Middle frontal gyrus (tissue), 1 donor: Measurements from ENCODE around the gene LMAN2.
"Not testable (repeated sequence)": the region's sequence is repeated elsewhere in the genome, so short reads cannot be mapped to it uniquely, and the experiment has no call there.

Source experiments
- DNase-seq: peaks from one replicate; pipeline ENCODE4 v3.0.0-alpha.2; 2015; ENCODE audit warnings: low spot score; ENCODE audit errors: extremely low spot score

The LMAN2 gene

DNA sequence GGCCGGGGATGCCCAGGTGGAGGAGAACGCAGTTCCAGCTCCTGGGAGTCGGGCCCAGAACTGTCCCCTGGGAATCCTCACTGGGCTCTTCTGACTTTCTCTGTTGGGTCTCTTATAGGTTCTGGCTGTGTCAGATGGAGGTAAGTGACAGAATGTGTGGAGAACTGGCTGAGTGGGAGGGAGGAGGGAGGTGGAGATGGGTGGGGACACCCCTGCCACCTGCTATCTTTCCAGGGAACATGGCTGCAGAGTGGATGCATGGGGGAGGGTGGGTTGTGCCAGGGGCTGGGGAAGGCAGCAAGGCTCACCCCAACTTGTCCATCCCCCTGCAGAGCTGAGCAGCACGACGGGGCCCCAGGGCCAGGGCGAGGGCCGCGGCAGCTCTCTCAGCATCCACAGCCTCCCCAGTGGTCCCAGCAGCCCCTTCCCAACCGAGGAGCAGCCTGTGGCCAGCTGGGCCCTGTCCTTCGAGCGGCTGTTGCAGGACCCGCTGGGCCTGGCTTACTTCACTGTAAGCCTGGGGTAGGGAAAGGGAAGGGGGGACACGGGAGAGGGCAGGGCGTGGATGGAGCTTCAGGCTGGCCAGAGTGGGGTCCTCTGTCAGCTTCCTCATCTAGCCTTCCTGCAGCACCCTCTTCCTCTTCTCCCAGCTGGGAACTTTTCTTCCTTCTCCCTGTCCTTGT lies 14.5 kb upstream of the LMAN2 start:
- DNase-seq: no peak

DNA sequence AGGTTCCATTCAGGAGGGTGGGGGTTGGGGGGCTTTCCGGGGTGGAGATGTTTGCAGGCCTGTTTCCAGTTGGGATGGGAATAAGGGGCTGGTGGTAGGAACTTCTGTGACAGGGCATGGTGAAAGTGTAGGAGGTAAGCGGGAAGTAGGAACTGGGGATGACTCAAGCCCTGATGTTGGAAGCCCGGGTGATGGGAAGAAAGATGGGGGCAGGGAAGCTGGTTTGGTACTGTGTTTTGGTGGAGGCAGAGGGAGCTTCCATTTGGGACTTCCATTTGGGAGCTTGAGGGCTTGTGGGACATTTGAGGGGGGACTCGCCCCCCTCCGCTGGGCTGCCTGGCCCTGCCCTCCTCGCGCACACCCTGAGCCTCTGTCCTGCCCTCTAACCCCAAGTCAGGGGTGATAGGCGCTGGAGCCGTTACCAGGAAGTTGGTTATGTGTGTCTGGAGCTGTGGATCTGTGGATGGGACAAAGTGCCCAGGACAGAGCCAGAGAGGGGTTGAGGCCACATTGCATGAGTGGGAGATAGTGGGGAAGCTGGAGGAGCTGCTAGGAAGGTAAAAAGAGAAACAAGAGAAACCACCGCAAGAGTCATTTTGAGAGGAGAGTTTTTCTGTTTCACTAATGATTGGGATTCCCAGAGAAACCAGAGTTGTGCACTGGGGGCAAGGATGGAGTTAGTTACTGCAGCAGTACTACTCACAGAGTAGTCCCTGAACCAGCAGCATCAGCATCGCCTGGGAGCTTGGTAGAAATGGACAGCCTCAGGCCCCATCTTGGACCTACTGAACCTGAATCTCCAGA lies 12.9 kb upstream of the LMAN2 start:
- no peak for DNase-seq

DNA sequence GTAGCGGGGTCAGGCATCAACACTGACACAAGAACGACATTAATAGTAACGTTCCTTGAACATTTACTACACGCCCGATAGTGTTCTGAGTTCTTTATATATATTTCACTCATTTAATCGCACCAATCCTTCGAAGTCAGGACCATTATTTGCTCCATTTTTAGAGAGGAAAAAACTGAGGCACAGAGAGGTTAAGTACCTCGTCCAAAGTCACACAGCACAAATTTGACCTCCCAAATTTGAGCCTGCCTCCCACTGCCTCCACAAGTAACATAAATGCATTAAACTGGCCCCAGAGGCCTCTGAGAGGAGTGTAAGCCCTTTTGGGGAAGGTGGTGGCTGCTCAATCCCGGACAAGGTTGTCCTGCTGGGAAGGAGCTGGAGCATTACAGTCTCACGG lies 12.1 kb upstream of the LMAN2 start:
- no peak for DNase-seq

DNA sequence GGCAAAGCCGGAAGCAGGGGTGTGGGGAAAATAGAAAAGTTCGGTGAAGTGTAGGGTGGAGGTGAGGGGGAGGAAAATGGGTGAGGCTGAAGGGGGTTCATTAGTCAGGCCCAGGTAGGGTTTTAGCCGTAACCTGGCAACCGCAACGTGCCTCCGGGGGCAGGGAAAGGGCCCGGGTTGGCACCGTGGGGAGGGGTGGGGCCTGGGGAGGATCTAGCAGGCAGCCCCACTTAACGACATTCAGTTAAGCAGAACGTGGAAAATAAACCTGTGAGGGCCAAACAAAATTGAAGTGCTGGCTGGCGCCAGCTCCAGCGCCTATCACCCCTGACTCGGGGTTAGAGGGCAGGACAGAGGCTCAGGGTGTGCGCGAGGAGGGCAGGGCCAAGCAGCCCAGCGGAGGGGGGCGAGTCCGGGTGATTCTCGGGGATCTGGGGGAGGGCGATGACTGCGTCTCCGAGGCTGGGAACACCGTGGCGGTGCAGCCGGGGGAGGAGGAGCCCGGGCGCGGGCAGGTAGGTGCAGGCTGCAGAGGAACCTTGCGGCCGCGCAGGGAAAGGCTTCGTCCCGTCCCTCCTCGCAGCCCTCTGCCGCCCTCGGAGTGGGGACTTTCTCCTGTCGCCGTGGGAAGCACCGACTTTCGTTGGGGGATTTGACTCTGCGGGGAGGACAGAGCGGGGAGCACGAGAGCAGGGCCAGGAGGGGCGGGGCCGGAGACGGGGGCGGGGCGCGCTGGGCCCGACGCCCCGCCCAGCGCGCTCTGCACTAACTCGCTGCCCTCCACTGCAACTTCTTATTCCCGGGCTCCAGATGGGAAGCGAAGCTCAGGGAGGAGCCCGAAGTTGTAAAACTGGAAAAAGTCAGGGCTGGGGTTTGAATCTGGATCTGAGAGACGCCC lies 11.4 kb upstream of the LMAN2 start:
- DNase-seq: no peak

DNA sequence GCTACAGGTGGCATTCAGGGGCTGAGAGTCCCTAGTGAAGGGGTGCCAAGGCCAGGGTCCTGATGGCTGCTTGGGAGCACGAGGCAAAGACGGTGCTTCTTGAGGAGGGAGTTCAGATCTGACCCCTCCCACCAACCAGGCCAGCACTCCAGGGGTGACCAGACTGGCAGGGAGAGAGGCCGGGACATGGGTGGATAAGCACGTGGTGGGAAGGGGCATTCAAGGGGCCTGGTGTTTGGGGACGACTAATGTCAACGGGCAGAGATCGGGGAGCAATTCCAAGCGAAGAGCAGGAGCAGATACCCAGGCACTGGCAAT lies 10.8 kb upstream of the LMAN2 start:
- DNase-seq: no peak

DNA sequence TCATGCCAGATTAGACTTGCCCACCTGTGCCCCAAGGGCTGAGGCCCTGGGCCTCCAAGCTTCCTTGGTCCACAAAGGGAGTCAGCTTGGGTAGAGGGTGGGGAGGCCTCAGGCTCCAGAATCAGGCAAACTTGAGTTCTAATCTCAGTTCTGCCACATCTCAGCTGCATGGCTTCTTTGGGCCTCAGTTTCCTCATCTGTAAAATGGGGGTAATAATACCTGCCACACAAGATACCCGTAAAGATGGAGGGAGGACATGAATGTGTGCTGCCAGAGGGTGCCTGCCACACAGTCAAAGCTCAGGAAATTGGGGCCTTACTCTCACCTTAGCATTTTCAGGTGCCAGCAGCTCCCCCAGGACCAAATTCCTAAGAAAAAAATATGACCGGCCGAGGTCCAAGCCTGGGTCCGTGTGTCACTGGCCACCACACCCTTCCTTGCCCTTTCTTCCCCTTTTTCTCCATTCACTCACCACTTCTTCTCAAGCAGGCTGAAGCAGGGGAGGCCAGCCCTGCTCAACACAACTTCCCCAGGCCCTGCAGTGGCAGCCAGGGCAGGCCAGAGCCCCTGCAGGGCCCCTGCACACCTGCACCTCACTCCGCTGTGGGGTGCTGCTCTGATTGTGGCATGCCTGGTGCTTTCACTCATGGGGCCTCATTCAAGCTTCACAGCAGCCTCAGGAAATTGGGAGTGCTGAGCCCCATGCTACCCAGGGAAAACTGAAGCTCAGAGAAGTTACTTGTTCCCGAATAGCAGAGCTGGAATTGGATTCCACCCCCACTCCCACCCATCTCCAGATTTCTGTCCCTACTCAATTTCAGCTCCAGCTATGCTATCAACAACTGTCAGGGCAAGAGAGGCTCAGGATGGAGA lies 10.2 kb upstream of the LMAN2 start:
- DNase-seq: no peak

DNA sequence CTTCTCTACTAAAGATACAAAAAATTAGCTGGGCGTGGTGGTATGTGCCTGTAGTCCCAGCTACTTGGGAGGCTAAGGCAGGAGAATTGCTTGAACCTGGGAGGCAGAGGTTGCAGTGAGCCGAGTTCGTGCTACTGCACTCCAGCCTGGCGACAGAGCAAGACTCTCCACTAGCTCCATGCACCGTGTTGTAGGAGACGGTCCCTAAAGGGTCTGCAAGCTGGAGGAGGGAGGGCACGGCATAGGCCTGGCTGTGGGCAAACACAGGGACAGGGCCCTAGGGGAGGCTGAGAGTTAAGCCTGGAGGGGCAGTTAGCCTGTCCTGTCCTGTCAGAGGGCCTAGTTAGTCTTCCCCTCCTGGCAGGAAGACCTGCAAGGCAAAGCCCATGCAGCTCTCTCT lies 9.3 kb upstream of the LMAN2 start:
- DNase-seq: not testable (repeated sequence)

DNA sequence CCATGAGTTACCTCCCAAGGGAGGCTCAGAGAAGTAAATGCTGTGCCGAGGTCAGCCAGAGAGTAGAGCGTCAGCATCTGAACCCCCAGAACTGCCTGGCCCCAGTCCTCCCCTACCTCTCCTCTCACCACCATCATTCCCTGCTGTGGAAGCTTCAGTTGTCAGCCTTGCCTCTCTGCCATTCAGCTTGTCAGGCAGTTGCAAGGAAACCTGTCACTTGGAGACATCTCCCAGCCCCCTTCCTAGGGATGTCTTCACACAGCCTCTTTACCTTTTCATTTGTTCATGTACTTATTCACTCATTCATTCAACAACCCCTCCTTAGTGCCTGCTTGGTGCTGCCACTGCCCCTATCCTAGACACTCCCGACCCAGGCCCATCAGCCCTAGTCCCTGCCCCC lies 8.4 kb upstream of the LMAN2 start:
- DNase-seq: no peak

DNA sequence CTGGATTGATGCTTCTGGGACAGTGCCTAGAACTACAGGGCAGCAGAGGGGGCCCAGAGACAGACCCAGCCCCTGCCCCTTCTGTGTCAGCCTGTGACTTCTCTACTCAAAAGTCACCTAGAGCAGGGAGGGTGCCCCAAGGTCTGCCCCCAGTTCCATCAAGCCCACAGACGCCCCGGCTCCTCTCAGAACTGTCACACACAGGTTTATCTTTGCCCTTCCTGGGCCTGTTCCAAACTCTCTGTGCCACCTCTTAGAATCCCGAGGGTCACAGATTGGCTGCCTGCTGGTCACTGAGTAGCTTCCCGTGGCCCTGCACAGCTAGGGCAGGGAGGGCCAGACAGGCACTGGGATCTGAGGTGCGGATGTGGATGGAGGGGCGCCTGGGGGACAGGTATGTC lies 8.0 kb upstream of the LMAN2 start:
- no peak for DNase-seq

DNA sequence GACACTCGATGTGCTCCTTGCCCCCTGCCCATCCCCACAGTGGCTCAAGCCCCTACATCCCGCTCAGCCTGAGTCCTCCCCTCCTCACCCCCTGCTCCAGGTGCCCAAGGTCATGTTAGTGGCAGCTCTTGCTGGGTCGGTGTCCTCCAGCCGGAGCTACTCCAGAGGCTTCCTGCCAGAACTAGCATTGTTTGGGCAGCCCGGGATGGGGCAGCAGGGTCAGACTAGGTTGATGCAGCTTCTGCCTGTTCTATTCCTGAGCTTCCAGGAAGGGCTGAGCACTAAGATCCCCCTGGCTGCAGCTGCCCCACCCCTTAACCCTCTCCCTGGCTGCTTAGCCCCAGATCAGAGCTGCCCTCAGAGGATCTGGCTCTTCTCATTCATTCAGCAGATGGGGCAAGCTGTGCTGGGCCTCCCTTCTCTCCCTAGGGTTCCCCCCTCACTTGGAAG lies 6.9 kb upstream of the LMAN2 start:
- no peak for DNase-seq

DNA sequence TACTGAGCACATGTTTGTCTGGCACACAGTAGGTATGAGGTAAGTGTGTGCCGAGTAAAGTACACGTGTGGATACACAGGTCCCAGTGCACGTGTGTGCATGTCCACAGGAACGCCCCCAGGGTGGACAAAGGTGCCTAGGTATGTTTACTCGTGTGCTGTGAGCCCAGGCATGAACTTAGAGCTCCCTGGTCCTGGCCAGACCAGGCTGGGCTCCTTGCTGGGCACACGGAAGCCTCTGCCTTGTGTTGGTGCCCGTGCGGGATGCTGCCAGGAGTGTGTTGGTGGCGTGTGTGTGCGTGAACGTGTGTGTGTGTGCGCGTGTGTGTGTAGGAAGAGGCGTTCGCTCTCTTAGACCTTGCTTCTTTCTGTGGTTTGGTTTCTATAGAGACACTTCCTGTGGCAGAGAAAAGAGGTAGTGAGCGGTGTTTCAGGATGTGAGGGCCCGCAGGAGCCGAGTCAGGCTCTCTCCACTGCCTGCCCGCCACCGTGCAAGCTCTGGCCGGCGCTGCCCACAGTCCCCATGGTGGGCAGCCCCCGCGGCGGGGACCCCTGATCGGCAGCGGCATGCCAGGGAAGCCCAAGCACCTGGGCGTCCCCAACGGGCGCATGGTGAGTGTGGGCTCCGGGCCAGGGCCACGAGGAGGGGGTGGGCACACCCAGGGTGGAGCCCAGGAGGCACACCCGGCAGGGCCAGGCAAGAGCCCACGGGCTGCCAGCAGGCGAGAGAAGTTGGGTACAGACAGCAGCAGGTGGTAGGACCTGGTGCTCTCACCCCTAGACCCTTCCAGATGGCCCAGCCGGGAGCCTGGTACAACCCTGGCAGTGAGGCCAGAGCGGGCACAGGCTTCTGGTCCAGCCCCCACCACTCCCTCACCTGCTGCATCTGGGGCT lies 6.2 kb upstream of the LMAN2 start, which contains the start of gene RGS14:
TSS of gene RGS14 (plus strand) at position 466 of the 893 bp plus-strand sequence. CDS start at position 567, 101 bp downstream.
- no peak for DNase-seq

DNA sequence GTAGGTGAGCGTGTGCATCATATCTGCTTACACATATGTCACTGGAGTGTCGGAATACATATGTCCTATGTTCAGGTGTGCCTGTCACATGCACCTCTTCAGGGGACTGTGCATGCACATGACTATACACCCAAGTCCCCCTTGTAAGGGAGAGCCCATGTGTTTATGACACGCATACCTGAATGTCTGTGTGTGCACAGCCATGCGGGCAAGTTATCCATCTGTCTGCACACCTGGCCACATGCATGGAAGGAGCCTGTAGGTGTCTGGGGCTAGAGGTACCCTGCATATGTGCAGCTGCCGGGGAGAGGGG lies 5.6 kb upstream of the LMAN2 start:
- DNase-seq: no peak

DNA sequence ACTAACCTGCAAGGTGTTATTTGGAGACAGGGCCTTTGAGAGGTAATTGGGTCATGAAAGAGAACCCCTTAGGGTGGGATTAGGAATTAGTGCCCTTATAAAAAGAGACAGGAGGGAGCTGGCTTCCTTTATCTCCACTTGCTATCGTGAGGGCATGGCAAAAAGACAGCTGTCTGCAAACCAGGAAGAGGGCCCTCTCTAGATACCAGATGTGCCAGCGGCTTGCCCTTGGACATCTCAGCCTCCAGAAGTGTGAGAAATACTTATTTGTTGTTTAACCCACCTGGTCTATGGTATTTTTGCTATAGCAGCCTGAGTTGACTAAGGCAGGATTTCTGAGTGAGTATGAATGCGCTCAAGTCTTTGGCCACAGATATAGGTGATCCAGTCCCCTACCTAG lies 5.3 kb upstream of the LMAN2 start:
- no peak for DNase-seq

DNA sequence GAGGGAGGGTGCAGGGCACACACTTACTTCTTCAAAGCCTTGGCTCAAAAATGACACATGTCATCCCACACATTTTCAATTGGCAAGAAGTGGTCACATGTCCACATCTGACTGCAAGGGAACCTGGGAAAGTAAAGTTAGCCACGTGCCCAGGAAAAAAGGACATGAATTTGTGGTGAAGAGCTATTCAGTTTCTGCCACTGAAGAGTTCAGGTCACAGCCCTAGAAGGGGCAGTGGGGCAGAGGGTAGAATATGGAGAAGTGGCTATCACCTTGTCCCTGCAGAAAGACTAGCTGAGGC lies 4.3 kb upstream of the LMAN2 start:
- DNase-seq: no peak

DNA sequence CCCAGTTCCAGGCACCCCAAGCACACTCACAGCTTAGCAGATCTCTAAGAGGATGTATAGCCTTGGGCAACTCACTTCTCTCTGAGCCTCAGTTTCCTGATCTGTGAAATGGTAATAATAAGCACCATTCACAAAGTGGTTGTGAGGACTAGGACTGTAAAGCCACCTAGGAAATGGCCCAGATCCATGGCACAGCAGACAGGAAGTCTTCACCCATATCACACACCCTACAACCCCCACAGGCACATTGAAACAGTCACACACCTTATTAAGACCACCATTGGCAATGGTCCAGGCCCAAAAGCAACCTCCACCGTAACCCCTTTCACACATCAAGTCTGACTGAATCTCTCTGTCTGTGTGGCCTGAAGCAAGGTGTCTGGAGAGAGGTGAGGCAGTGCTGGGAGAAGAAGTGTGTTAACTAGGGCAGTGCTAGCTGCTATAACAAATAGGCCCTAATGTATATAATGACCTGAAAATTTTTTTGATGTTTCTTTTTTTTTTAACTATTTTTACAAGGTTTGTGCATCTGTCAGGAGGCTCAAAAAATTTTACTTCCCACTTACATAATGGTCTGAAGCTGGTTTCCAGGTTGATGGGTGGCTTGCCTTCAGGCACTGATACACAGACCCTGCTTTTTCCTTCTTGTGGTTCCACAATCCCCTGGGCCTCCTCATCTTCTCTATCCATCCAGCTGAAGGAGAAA lies 3.8 kb upstream of the LMAN2 start:
- DNase-seq: no peak

DNA sequence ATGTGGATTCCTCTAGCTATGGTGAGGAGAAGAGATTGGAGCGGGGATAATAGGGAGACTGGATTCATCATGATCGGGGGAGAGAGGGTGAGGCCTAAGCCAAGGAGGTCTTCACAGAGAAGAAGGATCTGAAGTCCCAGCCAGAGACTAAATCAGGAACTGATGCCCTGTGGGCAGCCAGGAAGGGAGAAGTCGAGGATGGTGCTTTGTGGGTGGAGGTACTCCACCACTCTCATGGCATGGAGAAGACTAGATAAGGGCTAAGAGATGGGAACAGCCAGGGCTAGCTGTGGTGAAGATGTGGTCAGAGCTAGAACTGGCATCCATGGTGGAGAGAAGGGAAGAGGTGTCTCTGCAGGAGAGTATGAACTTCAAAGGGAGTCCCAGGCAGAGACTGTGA lies 3.2 kb upstream of the LMAN2 start:
- no peak for DNase-seq

DNA sequence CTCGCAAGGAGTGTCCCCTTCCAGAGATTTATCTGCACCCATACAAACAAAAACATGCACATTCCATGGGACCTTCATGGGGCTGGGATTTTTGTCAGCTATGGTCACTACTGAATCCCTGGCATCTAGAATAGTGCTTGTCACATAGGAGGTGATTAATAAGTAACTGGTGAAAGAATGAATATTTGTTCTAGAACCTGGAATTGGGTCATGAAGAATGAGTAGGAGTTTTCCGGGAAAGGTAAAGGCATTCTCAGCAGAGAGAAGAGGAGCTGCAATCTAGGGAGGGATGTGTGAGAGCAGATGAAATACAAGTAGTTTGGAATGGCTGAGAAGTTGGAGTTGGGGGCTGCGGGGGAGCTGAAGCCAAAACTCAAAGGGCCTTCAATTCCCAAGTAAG lies 2.8 kb upstream of the LMAN2 start:
- no peak for DNase-seq

DNA sequence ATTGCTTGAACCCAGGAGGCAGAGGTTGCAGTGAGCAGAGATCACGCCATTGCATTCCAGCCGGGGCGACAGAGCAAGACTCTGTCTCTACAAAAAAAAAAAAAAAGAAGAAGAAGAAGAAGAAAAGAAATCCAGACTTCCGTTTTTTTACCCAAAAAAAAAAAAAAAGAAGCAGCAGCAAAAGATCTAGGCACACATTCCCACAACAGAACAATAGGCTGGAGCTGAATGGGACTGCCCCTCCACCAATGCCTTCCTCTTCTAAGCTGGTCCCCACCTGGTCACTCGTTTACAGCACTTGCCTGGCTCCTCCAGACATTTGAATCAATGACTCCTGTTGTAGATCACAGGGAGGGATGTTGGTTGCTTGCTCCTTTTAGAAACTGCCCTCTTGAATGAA lies 1.6 kb upstream of the LMAN2 start:
- no peak for DNase-seq

DNA sequence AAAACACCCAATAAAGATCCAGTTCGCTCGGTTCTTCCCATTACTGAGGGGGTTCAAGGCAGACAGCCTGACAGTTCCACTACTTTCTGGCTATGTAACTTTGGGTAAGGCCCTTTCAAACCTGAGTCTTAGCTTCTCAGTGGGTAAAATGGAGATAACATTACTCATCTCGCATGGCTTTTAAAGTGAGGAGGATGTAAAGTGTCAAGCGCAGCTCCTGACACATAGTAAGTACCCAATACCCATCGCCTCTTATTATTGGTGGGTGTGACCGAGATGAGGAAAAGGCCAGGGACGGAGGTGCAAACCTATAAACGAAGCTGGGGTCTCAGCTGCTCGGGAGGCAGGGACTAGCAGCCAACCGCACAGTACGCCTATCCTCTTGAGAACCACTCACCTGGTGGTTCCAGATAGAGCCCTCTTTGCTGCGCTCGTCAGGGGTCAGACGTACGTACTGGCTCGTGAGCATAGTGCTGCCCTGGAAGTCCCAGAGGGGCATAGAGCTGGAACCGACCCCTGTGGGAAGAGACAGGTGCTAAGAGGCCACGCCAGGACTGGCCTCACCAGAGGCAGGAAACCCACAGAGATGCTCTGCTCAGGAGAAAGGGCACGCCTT lies 584 bp downstream of the LMAN2 start:
- no peak for DNase-seq
